Measurements from ENCODE around the gene PCNX1. TPM values are rescaled to one million over a fixed set of nuclear protein-coding genes. Genes with fewer than 3 reads are reported as not detected.

Gene PCNX1
- total RNA-seq, 1 donor from 2014 or later = 28.9 TPM

GRCh38 chr14:71070169-71070568, 162.9 kb downstream of the PCNX1 start:
- peak in 1 of 2 donors; percentile 21 for DNase-seq (ENCODE audit: low read depth in 2 of 2)

DNA sequence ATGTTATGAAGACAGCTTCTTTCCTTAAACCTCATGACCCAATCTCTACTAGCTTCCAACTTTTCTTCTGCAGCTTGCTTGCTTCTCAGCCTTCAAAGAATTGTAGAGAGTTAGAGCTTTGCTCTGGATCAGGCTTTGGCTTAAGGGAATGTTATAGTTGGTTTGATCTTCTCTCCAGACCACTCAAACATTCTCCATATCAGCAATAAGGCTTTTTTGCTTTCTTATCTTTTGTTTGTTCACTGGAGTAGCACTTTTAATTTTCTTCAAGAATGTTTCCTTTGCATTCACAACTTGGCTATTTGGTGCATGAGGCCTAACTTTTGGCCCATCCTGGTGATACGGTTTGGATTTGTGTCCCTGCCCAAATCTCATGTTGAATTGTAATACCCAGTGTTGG, 163.8 kb downstream of the PCNX1 start:
- no peak for DNase-seq (ENCODE audit: low read depth in 2 of 2)

DNA sequence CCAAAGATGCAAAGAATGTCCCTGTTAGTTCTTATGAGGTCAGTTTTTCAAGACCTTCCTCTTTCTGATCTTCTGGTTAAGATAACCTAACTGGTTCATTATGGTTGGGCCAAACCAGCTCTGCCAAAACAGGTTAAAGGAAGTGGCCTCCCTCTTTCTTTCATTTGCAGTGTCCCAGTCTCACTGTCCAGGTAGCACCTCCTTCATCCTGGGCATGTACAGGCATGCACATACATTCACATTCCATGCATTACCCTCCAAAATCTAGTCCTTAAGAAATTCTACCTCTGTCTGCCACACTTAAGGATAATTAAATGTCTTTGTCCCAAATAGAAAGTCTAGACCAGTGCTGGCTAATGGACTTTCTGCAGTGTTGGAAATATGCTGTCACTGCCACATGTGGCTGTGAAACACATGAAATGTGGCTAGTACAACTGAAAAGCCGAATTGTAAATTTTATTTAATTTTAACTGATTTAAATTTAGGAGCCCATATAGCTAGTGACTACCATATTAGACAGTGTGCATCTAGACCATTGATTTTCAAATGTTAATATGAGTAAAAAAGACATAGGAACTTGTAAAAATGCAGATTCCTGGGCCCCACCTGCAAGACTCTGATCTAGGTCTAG, 169.3 kb downstream of the PCNX1 start:
- DNase-seq (ENCODE audit: low read depth in 2 of 2) = no peak

DNA sequence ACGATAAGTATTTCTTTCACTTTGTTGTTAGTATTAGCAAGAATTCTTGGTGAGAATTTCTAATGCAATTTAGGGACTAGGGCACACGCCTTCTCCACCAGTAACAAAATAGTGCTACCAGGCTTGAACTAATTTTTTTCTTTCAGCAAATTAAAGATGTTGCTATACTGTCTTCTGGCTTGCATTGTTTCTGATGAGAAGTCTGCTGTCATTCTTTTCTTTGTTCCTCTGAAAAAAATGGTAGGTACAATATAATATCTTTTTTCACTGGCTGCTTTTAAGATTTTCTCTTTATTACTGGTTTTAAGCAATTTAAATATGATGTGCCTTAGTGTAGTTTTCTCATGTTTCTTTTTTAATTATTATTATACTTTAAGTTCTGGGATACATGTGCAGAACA, 171.2 kb downstream of the PCNX1 start:
- DNase-seq (ENCODE audit: low read depth in 2 of 2) = no peak

DNA sequence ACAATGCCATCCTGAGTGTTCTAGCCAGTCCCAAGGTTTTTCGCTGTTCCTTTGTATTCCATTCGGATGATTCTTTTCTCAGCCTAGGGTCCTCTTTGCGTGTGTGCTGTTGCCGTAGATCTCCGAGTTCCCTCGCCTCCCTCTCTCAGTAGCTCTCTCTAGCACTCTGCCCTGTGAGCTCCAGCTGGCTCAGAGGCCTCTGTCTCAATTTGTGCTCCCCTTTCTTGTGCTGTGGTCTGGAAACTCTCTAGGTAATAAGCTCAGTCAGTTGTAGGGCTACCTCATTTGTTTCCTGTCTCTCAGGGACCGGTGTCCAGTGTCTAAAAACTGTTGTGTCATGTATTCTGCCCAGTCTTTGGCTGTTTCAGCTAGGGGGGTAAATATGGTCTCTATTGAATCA, 179.3 kb downstream of the PCNX1 start:
- no peak for DNase-seq (ENCODE audit: low read depth in 2 of 2)

GRCh38 chr14:71089971-71090370, 182.7 kb downstream of the PCNX1 start:
- no peak for DNase-seq (ENCODE audit: low read depth in 2 of 2)

GRCh38 chr14:71094722-71095121, 187.5 kb downstream of the PCNX1 start:
- no peak for DNase-seq (ENCODE audit: low read depth in 2 of 2)

DNA sequence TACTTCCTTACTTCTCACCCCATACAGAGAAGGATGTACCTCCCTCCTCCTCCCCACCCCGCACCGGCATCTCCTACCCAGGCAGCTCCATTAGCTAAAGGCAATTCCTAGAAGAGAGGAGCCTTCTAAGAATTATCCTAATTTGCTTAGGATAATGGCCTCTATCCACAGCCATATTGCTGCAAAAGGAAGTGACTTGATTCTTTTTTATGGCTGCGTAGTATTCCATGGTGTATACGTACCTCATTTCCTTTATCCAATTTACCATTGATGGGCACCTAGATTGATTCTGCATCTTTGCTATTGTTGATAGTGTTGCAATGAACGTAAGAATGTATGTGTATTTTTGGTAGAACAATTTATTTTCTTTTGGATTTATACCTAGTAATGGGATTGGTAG, 189.7 kb downstream of the PCNX1 start:
- DNase-seq (ENCODE audit: low read depth in 2 of 2) = no peak

GRCh38 chr14:71103662-71104484, 196.6 kb downstream of the PCNX1 start:
- DNase-seq (ENCODE audit: low read depth in 2 of 2) = peak; percentile 45 to 67

DNA sequence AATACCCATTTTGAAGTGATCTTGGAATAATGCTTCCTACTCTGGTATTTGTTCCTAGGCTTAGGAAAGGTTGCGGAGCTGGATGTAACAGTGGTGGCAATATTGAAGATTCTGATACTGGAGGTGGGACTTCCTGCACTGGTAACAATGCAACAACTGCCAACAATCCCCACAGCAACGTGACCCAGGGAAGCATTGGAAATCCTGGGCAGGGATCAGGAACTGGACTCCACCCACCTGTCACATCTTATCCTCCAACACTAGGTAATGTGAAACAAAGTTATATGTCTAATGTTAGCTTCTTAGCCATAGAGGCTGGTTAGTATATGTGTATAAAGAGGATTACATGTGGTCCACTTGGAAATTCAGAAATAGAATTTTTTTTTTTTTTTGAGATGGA, 197.9 kb downstream of the PCNX1 start:
- DNase-seq (ENCODE audit: low read depth in 2 of 2) = no peak

- DNase-seq (ENCODE audit: low read depth in 2 of 2) = no peak
These were observed 200.7 kb downstream of the PCNX1 start for GRCh38 chr14:71107921-71108320.

DNA sequence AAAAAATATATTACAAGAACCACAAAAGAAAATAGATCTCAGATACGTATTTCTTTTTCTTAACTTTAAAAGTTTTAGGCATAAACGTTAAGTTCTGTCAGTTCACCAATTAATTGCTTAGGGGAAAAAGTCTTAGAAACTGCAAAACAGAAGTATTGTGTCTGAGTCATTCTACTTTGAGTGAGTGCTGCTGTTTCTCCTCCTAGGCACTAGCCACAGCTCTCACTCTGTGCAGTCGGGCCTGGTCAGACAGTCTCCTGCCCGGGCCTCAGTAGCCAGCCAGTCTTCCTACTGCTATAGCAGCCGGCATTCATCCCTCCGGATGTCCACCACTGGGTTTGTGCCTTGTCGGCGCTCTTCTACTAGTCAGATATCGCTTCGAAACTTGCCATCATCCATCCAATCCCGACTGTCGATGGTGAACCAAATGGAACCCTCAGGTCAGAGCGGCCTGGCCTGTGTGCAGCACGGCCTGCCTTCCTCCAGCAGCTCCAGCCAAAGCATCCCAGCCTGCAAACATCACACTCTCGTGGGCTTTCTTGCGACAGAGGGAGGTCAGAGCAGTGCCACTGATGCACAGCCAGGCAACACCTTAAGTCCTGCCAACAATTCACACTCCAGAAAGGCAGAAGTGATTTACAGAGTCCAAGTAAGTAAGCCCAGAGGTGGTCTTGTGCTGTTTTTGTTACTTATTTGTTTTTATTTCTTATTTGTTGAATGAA, 201.3 kb downstream of the PCNX1 start:
- DNase-seq (ENCODE audit: low read depth in 2 of 2) = no peak

GRCh38 chr14:71113376-71113775, 206.1 kb downstream of the PCNX1 start:
- no peak for DNase-seq (ENCODE audit: low read depth in 2 of 2)

DNA sequence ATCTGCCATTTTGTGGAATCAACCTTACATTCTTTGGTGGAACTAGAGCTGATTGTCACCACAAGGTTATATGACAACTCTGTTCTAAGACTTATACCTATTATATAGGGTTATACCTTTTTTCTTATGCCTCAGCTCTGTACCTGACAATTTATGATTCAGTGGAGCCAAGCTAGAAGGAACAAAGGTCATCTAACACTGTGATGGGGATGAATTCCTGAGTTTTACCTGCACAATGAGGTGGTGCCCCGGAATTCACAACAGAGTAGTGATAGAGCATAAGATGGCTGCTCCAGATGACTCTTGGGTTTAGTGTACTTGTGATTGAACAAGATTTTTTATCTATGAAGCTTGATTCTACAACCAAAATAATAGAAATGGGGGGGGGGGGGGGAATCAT, 207.3 kb downstream of the PCNX1 start:
- DNase-seq (ENCODE audit: low read depth in 2 of 2) = no peak

GRCh38 chr14:71115306-71115705, 208.0 kb downstream of the PCNX1 start:
- DNase-seq (ENCODE audit: low read depth in 2 of 2) = no peak

DNA sequence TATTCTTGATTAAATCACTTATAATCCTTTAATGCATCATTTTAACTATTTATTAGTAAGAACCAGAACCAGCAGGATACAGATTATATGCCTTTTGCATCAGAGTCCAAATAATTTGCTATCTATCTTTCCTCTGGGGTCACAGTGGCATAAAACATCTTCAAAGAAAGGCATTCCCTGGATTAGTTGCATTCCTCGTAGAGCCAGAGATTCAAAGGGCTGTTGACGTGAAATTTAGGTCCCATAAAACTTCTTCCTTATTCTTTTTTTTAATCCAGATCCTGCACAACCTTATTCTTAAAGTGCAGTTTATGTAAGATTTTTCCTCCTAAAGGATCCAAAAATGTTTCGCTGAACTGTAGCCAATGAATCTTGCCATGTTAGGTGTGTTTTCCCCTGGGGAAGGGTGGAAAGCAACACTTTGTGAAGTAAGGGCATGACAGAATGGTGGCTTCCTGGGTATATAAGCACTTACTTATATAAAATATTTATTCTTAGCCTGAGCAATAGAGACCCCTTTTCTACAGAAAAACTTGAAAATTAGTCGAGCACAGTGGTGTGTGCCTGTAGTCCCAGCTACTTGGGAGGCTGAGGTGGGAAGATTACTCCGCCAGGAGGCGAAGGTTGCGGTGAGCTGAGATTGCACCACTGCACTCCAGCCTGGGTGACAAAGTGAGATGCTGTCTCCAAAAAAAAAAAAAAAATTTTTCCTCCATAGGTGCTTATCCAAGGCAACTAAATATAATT, 208.7 kb downstream of the PCNX1 start:
- no peak for DNase-seq (ENCODE audit: low read depth in 2 of 2)

DNA sequence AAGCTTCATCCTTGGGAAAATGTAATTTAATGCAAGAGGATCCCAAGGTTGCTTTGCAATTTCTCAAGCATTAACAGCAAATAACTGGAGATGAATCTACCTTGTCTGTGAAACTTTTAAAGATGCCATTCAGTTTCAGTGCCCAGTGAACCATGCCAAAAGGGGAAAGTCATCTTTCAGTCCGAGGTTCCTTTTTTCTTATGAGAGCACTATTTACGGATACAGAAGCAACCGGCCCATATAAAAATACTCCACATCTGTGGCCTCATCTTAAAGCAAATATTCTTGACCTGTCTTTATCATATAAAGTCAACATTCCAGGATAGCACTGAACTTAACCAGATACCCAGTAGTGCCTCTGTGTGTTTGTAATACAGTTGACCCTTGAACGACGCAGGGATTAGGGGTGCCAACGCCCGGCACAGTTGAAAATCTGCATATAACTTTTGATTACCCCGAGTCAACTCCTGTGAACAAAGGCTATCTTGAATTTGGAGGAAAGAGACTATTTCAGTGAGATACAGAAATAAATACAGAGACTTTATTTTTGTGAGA, 209.4 kb downstream of the PCNX1 start:
- no peak for DNase-seq (ENCODE audit: low read depth in 2 of 2)

DNA sequence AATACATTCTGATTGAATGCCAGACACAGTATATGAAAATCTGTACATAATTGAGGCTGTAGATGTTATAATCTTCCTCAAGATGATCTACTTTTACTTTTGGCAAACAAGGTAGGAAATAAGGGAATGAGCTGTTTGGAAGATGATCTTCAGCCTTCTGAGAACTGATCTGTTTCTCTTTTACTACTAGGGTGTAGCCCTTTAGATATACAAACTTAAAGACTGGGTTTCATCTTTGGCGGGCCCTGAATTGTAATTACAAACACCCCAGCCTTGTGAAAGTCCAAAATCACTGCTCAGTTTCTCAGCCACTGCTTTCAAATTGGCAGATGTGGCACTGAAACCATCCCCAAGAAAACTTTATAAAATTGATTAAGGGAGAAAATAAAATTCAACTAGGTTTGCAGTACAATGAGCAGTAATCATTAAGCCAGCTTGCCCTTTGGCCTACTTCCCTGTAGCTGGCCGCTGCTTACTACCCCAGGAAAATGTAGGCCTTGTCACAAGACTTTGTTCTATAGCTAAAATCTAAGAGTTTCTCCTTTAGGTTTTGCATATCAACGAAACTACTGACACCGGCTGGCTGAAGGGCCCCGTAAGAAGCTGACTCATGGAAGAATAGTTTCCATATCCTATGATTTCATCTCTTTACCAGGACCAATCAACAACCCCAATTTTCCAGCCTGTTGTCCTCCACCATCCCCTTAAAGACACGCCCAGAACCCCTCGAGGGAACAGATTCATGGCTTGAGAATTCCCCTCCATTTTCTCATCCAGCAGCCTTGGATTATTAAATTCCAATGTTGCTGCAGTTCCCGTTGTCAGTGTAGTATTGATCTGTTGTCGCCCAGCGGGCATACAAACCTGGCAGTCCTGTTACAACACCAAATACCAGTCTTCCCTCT, 210.8 kb downstream of the PCNX1 start:
- no peak for DNase-seq (ENCODE audit: low read depth in 2 of 2)

GRCh38 chr14:71119075-71119474, 211.8 kb downstream of the PCNX1 start:
- no peak for DNase-seq (ENCODE audit: low read depth in 2 of 2)

GRCh38 chr14:71119832-71120231, 212.6 kb downstream of the PCNX1 start:
- no peak for DNase-seq (ENCODE audit: low read depth in 2 of 2)

Measured in dermis microvascular lymphatic vessel endothelial cell (primary cell).